RWPE1 (cell line): ENCODE data around the gene C7orf57.
A peak's percentile ranks its signal among the peaks of the same experiment; 100 is the strongest.

Experiments
- CTCF ChIA-PET: fragments of 350-600 bp; sonication (Branson Sonifier 250); formaldehyde crosslinking; extraction: SDS; loops from one replicate; lab custom pipeline; 2021; lab: Yijun Ruan, JAX
- POLR2A ChIA-PET: fragments of 400-600 bp; formaldehyde crosslinking; extraction: SDS; loops from one replicate; lab custom pipeline; 2020; ENCODE audit warnings: antibody characterized with exemption; ENCODE audit not compliant: low non-redundant PET; lab: Yijun Ruan, JAX
- DNase-seq: peaks from one replicate; pipeline ENCODE4 v3.0.0; 2012; ENCODE audit warnings: low spot score
- H3K27ac ChIP-seq: fragments of 450-650 bp; 2 replicates; pipeline ENCODE4 v1.5.1; 2017
- CTCF ChIP-seq: fragments of 450-650 bp; conservative IDR thresholded peaks from 2 replicates; pipeline ENCODE4 v1.5.1; 2017; ENCODE audit warnings: low read depth, mild to moderate bottlenecking

C7orf57 gene

GRCh38 chr7:48108959-48109847 lies 73.9 kb downstream of the C7orf57 start:
- no peak for DNase-seq
- H3K27ac ChIP-seq = peak overlapping the region; percentile 29
- ChIA-PET POLR2A (no interaction called here), CTCF (interaction anchor here (0.5 to 2.6 kb wide), 11 partner anchors 12 to 277 kb away, joined by 3 to 30 read pairs (median 5); partner anchors contain the start of gene PKD1L1)
- TF ChIP-seq CTCF = no peak

GRCh38 chr7:48109848-48110663 lies 74.7 kb downstream of the C7orf57 start:
- TF ChIP-seq CTCF = peak; percentile 99
- peak overlapping the region; percentile 29 for H3K27ac ChIP-seq
- POLR2A ChIA-PET = no interaction called here
- DNase-seq = peak; percentile 88
- CTCF ChIA-PET = interaction anchor here (0.5 to 2.6 kb wide), 25 partner anchors 11 to 1933 kb away, joined by 3 to 30 read pairs (median 4); partner anchors contain the start of gene PKD1L1

GRCh38 chr7:48110868-48111267 lies 75.5 kb downstream of the C7orf57 start:
- no peak overlapping the region for H3K27ac ChIP-seq
- CTCF ChIA-PET = interaction anchor here (0.5 to 2.6 kb wide), 22 partner anchors 10 to 1934 kb away, joined by 3 to 30 read pairs (median 4); partner anchors contain the start of gene PKD1L1
- DNase-seq = no peak
- POLR2A ChIA-PET = no interaction called here
- TF ChIP-seq CTCF = no peak
